ENCODE measurements around the gene TMEM198.

Gene TMEM198

GRCh38 chr2:219563271-219563928, 19.6 kb downstream of the TMEM198 start:
- no peak for DNase-seq

GRCh38 chr2:219565130-219566080, 21.6 kb downstream of the TMEM198 start:
- DNase-seq, result no peak

GRCh38 chr2:219566640-219567039, 22.8 kb downstream of the TMEM198 start:
- DNase-seq, result no peak

- no peak for DNase-seq
Observed at GRCh38 chr2:219567131-219567530, 23.3 kb downstream of the TMEM198 start.

- DNase-seq, result no peak
Observed at GRCh38 chr2:219567791-219568361, 24.0 kb downstream of the TMEM198 start.

- DNase-seq, result no peak
Observed at GRCh38 chr2:219569041-219569440, 25.2 kb downstream of the TMEM198 start.

GRCh38 chr2:219569635-219570034, 25.8 kb downstream of the TMEM198 start:
- DNase-seq, result no peak

GRCh38 chr2:219570194-219570923, 26.5 kb downstream of the TMEM198 start:
- DNase-seq, result no peak

GRCh38 chr2:219570924-219571310, 27.1 kb downstream of the TMEM198 start:
- no peak for DNase-seq

GRCh38 chr2:219571311-219572236, 27.7 kb downstream of the TMEM198 start, which contains the start of gene OBSL1:
TSS of gene OBSL1 (minus strand) at chr2:219571539. CDS start at chr2:219571232, 307 bp downstream.
- no peak for DNase-seq

GRCh38 chr2:219572237-219573001, 28.6 kb downstream of the TMEM198 start, which contains the start of gene INHA:
TSS of gene INHA (plus strand) at chr2:219572310. CDS start at chr2:219572375, 65 bp downstream.
- no peak for DNase-seq

- no peak for DNase-seq
Observed at GRCh38 chr2:219573166-219573565, 29.3 kb downstream of the TMEM198 start.

GRCh38 chr2:219574484-219575311, 30.9 kb downstream of the TMEM198 start:
- DNase-seq, result no peak

- no peak for DNase-seq
Observed at GRCh38 chr2:219575566-219576504, 32.0 kb downstream of the TMEM198 start.

GRCh38 chr2:219576505-219577388, 32.9 kb downstream of the TMEM198 start:
- DNase-seq, result no peak

- no peak for DNase-seq
Observed at GRCh38 chr2:219578811-219579613, 35.2 kb downstream of the TMEM198 start.

GRCh38 chr2:219581346-219581745, 37.5 kb downstream of the TMEM198 start:
- DNase-seq, result no peak
